GM12878 (cell line): ENCODE data around the gene ABR. TPM values are rescaled to one million over a fixed set of nuclear protein-coding genes. Genes with fewer than 3 reads are reported as not detected.

Experiments
- ATF7 ChIP-seq: fragments of 450-650 bp; IDR thresholded peaks from 2 replicates; pipeline ENCODE4 v1.6.1; 2016; ENCODE audit warnings: low read depth, mild to moderate bottlenecking
- BHLHE40 ChIP-seq, 2 experiments: fragments of 450-650 bp in 1 of 2; IDR thresholded peaks; 2 replicates each; pipeline ENCODE4 v1.6.1; 2011 to 2017; ENCODE audit warnings: low read depth in 2 of 2, borderline replicate concordance in 1 of 2, improper control_type of control experiment in 1 of 2, low read length in 1 of 2, mild to moderate bottlenecking in 1 of 2
- CHD2 ChIP-seq: IDR thresholded peaks from 2 replicates; pipeline ENCODE4 v1.6.1; 2011; ENCODE audit warnings: low read depth, low read length, improper control_type of control experiment, borderline replicate concordance
- E2F4 ChIP-seq: IDR thresholded peaks from 2 replicates; pipeline ENCODE4 v1.6.1; 2012; ENCODE audit warnings: low read depth, low read length, improper control_type of control experiment
- RELB ChIP-seq: fragments of 450-650 bp; IDR thresholded peaks from 2 replicates; pipeline ENCODE4 v1.6.1; 2017; ENCODE audit warnings: low read depth, mild to moderate bottlenecking, moderate library complexity
- SUPT20H ChIP-seq: IDR thresholded peaks from 2 replicates; pipeline ENCODE4 v1.6.1; 2011; ENCODE audit warnings: low read depth, mild to moderate bottlenecking, low read length, moderate library complexity, borderline replicate concordance; ENCODE audit not compliant: control insufficient read depth
- ZSCAN29 ChIP-seq: fragments of 450-650 bp; IDR thresholded peaks from 2 replicates; pipeline ENCODE4 v1.6.1; 2017; ENCODE audit warnings: mild to moderate bottlenecking, moderate library complexity
- polyA plus RNA-seq, 11 experiments: library from polyadenylated mRNA; depleted of rRNA in 4 of 11; unstranded in 6 of 11; stranded (reverse) in 5 of 11; fragments of >200 nt; fragmentation: Nextera tagmentation in 4 of 11; fragmentation: Illumina TruSeq in 1 of 11; extraction: Ambion mirVana in 4 of 11; extraction: Trizol in 1 of 11; gene quantifications; 1 replicate in 1 of 11; 2 replicates in 10 of 11; pipeline versions ENCODE4 v1.2.1 to v1.2.3, GENCODE V29; 2011 to 2016; ENCODE audit warnings: inconsistent platforms in 2 of 11, missing spikeins in 2 of 11, low read depth in 1 of 11
- total RNA-seq, 4 experiments: library from RNA; depleted of rRNA in 3 of 4; stranded (reverse); fragments of >200 nt in 3 of 4; fragmentation: Illumina TruSeq in 1 of 4; extraction: Trizol in 1 of 4; gene quantifications; 2 replicates each; pipeline versions ENCODE4 v1.2.1 to v1.2.3, GENCODE V29; 2013 to 2021
- TF ChIP-seq, protein P1 (sequence below): IDR thresholded peaks from 2 replicates; pipeline ENCODE4 v1.6.1; 2011; ENCODE audit warnings: borderline replicate concordance, low read depth, mild to moderate bottlenecking, moderate library complexity, mixed read lengths, low read length; ENCODE audit not compliant: insufficient read depth; ENCODE audit errors: extremely low read length
- TF ChIP-seq, protein P2 (sequence below): fragments of 450-650 bp; formaldehyde crosslinking; IDR thresholded peaks from 2 replicates; pipeline ENCODE4 v1.4.0; 2020; ENCODE audit warnings: mild to moderate bottlenecking, moderate library complexity
- TF ChIP-seq, protein P3 (sequence below): fragments of 450-650 bp; IDR thresholded peaks from 2 replicates; pipeline ENCODE4 v1.6.1; 2017; ENCODE audit warnings: mild to moderate bottlenecking, moderate library complexity
- TF ChIP-seq, protein P4 (sequence below): IDR thresholded peaks from 2 replicates; pipeline ENCODE4 v1.6.1; 2011; ENCODE audit warnings: low read depth, low read length, improper control_type of control experiment, borderline replicate concordance
- TF ChIP-seq, protein P5 (sequence below): IDR thresholded peaks from 2 replicates; pipeline ENCODE4 v1.6.1; 2011; ENCODE audit warnings: mild to moderate bottlenecking, low read depth, low read length, moderate library complexity; ENCODE audit not compliant: insufficient replicate concordance

The ABR gene
- total and polyA plus RNA-seq, 10 of the 15 experiments (the other 5 are each of a cell fraction or from before 2014, with no cell fraction given): 1.4 to 112 (median 30.0) TPM

GRCh38 chr17:1183171-1183873 lies 3.5 kb upstream of the ABR start (continued):
- TF ChIP-seq SUPT20H: no peak
- no peak for TF ChIP-seq RELB
- TF ChIP-seq, protein P1, sequence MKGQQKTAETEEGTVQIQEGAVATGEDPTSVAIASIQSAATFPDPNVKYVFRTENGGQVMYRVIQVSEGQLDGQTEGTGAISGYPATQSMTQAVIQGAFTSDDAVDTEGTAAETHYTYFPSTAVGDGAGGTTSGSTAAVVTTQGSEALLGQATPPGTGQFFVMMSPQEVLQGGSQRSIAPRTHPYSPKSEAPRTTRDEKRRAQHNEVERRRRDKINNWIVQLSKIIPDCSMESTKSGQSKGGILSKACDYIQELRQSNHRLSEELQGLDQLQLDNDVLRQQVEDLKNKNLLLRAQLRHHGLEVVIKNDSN: no peak
- peak; percentile 82 to 88 for TF ChIP-seq BHLHE40 (IDR thresholded peaks at IDR 0.05; ENCODE audit: borderline replicate concordance in 1 of 2, low read depth in 2 of 2, low read length in 1 of 2)
- TF ChIP-seq, protein P2, sequence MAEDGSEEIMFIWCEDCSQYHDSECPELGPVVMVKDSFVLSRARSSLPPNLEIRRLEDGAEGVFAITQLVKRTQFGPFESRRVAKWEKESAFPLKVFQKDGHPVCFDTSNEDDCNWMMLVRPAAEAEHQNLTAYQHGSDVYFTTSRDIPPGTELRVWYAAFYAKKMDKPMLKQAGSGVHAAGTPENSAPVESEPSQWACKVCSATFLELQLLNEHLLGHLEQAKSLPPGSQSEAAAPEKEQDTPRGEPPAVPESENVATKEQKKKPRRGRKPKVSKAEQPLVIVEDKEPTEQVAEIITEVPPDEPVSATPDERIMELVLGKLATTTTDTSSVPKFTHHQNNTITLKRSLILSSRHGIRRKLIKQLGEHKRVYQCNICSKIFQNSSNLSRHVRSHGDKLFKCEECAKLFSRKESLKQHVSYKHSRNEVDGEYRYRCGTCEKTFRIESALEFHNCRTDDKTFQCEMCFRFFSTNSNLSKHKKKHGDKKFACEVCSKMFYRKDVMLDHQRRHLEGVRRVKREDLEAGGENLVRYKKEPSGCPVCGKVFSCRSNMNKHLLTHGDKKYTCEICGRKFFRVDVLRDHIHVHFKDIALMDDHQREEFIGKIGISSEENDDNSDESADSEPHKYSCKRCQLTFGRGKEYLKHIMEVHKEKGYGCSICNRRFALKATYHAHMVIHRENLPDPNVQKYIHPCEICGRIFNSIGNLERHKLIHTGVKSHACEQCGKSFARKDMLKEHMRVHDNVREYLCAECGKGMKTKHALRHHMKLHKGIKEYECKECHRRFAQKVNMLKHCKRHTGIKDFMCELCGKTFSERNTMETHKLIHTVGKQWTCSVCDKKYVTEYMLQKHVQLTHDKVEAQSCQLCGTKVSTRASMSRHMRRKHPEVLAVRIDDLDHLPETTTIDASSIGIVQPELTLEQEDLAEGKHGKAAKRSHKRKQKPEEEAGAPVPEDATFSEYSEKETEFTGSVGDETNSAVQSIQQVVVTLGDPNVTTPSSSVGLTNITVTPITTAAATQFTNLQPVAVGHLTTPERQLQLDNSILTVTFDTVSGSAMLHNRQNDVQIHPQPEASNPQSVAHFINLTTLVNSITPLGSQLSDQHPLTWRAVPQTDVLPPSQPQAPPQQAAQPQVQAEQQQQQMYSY (CRISPR knock-in tag): no peak
- TF ChIP-seq CHD2: 0 out of 2 replicates have a peak, but pooled peaks have one; percentile 32
- TF ChIP-seq, protein P3, sequence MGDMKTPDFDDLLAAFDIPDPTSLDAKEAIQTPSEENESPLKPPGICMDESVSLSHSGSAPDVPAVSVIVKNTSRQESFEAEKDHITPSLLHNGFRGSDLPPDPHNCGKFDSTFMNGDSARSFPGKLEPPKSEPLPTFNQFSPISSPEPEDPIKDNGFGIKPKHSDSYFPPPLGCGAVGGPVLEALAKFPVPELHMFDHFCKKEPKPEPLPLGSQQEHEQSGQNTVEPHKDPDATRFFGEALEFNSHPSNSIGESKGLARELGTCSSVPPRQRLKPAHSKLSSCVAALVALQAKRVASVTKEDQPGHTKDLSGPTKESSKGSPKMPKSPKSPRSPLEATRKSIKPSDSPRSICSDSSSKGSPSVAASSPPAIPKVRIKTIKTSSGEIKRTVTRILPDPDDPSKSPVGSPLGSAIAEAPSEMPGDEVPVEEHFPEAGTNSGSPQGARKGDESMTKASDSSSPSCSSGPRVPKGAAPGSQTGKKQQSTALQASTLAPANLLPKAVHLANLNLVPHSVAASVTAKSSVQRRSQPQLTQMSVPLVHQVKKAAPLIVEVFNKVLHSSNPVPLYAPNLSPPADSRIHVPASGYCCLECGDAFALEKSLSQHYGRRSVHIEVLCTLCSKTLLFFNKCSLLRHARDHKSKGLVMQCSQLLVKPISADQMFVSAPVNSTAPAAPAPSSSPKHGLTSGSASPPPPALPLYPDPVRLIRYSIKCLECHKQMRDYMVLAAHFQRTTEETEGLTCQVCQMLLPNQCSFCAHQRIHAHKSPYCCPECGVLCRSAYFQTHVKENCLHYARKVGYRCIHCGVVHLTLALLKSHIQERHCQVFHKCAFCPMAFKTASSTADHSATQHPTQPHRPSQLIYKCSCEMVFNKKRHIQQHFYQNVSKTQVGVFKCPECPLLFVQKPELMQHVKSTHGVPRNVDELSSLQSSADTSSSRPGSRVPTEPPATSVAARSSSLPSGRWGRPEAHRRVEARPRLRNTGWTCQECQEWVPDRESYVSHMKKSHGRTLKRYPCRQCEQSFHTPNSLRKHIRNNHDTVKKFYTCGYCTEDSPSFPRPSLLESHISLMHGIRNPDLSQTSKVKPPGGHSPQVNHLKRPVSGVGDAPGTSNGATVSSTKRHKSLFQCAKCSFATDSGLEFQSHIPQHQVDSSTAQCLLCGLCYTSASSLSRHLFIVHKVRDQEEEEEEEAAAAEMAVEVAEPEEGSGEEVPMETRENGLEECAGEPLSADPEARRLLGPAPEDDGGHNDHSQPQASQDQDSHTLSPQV: peak; percentile 43; the same call in 1 of the 2 replicates
- no peak for TF ChIP-seq E2F4
- peak; percentile 45; the same call in 1 of the 2 replicates for TF ChIP-seq ATF7
- TF ChIP-seq, protein P4, sequence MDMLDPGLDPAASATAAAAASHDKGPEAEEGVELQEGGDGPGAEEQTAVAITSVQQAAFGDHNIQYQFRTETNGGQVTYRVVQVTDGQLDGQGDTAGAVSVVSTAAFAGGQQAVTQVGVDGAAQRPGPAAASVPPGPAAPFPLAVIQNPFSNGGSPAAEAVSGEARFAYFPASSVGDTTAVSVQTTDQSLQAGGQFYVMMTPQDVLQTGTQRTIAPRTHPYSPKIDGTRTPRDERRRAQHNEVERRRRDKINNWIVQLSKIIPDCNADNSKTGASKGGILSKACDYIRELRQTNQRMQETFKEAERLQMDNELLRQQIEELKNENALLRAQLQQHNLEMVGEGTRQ: no peak
- 0 out of 2 replicates have a peak, but pooled peaks have one; percentile 37 for TF ChIP-seq ZSCAN29
- TF ChIP-seq, protein P5, sequence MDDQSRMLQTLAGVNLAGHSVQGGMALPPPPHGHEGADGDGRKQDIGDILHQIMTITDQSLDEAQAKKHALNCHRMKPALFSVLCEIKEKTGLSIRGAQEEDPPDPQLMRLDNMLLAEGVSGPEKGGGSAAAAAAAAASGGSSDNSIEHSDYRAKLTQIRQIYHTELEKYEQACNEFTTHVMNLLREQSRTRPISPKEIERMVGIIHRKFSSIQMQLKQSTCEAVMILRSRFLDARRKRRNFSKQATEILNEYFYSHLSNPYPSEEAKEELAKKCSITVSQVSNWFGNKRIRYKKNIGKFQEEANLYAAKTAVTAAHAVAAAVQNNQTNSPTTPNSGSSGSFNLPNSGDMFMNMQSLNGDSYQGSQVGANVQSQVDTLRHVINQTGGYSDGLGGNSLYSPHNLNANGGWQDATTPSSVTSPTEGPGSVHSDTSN: no peak
